Left ventricle myocardium inferior (tissue), 1 donor: Measurements from ENCODE around the gene NUP50. TPM values are rescaled to one million over a fixed set of nuclear protein-coding genes. Genes with fewer than 3 reads are reported as not detected.

Experiments used
- DNase-seq: peaks from one replicate; pipeline ENCODE4 v3.0.0-alpha.2; 2020
- H3K27ac ChIP-seq: fragments of 200-600 bp; replicated peaks from 2 replicates; pipeline ENCODE4 v1.8.0; 2021
- H3K27me3 ChIP-seq: fragments of 200-600 bp; 2 replicates; pipeline ENCODE4 v1.8.0; 2021; ENCODE audit warnings: low read depth
- H3K36me3 ChIP-seq: fragments of 200-600 bp; 2 replicates; pipeline ENCODE4 v1.8.0; 2021
- H3K4me1 ChIP-seq: fragments of 200-600 bp; 2 replicates; pipeline ENCODE4 v1.8.0; 2021
- H3K4me3 ChIP-seq: fragments of 200-600 bp; 2 replicates; pipeline ENCODE4 v1.8.0; 2021; ENCODE audit warnings: mild to moderate bottlenecking, moderate library complexity
- H3K9me3 ChIP-seq: fragments of 200-600 bp; replicated peaks from 2 replicates; pipeline ENCODE4 v1.8.0; 2021
- intact Hi-C: fragments of 100-400 bp; cut with micrococcal nuclease; formaldehyde crosslinking; loops from one replicate; pipeline ENCODE4 v1.11.0; 2022
- total RNA-seq: library from RNA; stranded (reverse); fragmentation: NEBNext Ultra II Directional; extraction: Animal tissue kit (Norgen Biotek cat#: 25700); gene quantifications from one replicate; pipeline ENCODE4 v1.2.1, GENCODE V29; 2021
- TF ChIP-seq, protein P1 (sequence below): fragments of 200-600 bp; IDR thresholded peaks from 2 replicates; pipeline ENCODE4 v1.8.0; 2021; ENCODE audit warnings: antibody characterized with exemption, mild to moderate bottlenecking, borderline replicate concordance
- donor health status: DM: no; HTN: yes; CAD: no; lungs with severe emphysema.

The NUP50 gene
- total RNA-seq, 1 donor from 2014 or later, result 12.9 TPM

DNA sequence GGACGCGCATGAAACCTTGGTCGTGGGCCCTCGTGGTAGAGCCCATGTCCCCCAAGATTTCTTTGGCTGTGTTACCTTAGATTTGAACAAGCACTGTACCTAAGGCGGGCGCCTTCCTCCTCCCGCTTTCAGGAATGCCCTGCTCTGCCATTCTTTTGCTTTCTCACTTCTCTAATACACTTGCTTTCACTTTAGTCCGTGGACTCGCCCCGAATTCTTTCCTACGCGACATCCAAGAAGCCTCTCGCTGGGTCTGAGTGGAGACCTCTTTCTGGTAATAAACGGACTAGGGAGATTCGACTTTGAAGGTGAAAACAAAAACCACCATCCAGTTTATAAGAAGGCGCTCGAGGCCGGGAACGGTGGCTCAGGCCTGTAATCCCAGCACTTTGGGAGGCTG lies 1.2 kb upstream of the NUP50 start:
- peaks cover 12% of the 10 kb centered on the region for H3K36me3 ChIP-seq
- TF ChIP-seq, protein P1, sequence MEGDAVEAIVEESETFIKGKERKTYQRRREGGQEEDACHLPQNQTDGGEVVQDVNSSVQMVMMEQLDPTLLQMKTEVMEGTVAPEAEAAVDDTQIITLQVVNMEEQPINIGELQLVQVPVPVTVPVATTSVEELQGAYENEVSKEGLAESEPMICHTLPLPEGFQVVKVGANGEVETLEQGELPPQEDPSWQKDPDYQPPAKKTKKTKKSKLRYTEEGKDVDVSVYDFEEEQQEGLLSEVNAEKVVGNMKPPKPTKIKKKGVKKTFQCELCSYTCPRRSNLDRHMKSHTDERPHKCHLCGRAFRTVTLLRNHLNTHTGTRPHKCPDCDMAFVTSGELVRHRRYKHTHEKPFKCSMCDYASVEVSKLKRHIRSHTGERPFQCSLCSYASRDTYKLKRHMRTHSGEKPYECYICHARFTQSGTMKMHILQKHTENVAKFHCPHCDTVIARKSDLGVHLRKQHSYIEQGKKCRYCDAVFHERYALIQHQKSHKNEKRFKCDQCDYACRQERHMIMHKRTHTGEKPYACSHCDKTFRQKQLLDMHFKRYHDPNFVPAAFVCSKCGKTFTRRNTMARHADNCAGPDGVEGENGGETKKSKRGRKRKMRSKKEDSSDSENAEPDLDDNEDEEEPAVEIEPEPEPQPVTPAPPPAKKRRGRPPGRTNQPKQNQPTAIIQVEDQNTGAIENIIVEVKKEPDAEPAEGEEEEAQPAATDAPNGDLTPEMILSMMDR, result no peak
- no peaks in the 10 kb centered on the region for H3K27me3 ChIP-seq
- intact Hi-C loops, result no loop called here
- DNase-seq, result no peak
- peaks cover 57% of the 10 kb centered on the region for H3K4me1 ChIP-seq
- H3K27ac ChIP-seq, result no peak overlapping the region
- H3K4me3 ChIP-seq, result peak overlapping the region; percentile 84
- no peaks in the 10 kb centered on the region for H3K9me3 ChIP-seq

DNA sequence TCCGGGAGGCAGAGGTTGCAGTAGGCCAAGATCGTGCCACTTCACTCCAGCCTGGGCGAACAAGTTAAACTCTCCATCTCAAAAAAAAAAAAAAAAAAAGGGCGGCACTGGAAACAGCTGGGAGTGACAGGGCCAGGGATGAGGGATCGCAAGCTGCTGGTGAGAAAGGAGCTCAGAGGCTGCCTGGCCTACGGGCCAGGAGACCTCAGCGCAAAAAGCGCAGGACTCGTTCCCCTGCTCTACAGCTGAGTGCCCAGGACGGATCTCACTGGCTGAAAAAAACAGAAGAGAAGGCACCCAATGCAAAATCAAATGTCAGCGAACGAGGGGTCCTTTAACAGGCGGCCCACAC lies 650 bp upstream of the NUP50 start:
- Histone ChIP-seq H3K9me3 (no peaks in the 10 kb centered on the region), H3K36me3 (peaks cover 11% of the 10 kb centered on the region), H3K27ac (peak overlapping the region; percentile 88), H3K4me1 (peaks cover 58% of the 10 kb centered on the region), H3K4me3 (peak overlapping the region; percentile 84), H3K27me3 (no peaks in the 10 kb centered on the region)
- intact Hi-C loops, result no loop called here
- TF ChIP-seq, protein P1, result no peak
- DNase-seq, result no peak

DNA sequence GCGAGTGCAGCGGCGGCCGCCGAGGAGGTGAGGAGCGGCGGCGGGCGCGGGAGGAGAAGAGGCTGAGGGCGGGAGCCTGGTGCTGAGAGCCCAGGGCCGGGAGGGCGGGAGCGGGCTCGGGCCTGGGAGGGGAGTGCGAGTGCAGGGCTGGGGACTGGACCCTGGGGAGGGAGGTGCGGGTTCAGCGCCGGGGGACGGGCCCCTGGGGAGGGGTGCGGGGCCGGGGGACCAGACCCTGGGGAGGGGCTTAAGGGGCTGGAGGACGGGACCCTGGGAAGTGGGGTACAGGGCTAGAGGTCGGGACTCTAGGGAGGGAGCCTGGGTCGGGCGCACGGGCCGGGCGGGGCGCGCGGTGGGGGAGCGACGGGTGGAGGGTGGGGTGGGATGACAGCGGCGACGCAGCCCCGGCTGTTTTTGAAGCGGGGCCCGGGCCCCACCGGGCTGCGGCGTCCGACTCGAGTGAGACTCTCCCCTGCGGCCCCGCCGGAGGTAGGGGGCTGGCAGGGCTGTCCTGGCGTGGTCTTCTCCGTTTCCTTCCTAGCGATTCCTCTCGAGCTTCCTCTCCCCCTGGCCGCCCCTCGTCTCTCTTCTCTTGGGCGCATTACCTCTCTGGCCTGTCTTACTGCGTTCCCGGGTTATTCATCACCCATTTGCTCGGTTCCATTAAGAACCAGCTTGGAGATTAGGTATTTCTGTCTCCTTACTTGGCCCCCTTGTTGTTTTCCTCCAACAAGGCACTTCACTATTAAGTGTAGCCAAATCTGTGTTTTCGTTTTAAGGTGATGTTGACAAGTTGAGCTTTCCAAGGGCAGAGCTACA lies 754 bp downstream of the NUP50 start:
- Histone ChIP-seq H3K9me3 (no peaks in the 10 kb centered on the region), H3K27ac (peak overlapping the region; percentile 88), H3K27me3 (no peaks in the 10 kb centered on the region), H3K4me1 (peaks cover 56% of the 10 kb centered on the region), H3K4me3 (peak overlapping the region; percentile 84), H3K36me3 (peaks cover 24% of the 10 kb centered on the region)
- intact Hi-C loops, result no loop called here
- DNase-seq, result peak; percentile 24
- TF ChIP-seq, protein P1, result no peak

DNA sequence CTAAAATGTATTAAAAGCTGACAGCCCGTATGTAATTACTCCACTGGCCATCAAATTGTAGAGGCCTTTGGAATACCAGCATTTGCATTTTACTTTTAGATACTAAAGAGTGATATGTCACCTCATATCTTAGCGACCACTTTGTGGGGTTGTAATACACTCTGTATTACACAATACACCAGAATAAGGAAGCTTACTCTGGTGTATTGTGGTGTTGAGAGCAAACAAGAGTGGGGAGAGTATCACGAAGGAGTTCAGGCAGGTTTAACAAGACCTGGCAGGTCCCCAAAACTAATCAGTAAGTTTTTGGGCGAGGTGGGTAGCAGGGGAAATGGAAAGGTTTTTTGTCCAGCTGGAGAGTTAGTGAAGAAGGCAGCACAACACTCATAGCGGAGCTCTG lies 3.2 kb downstream of the NUP50 start:
- no peak overlapping the region for H3K4me3 ChIP-seq

DNA sequence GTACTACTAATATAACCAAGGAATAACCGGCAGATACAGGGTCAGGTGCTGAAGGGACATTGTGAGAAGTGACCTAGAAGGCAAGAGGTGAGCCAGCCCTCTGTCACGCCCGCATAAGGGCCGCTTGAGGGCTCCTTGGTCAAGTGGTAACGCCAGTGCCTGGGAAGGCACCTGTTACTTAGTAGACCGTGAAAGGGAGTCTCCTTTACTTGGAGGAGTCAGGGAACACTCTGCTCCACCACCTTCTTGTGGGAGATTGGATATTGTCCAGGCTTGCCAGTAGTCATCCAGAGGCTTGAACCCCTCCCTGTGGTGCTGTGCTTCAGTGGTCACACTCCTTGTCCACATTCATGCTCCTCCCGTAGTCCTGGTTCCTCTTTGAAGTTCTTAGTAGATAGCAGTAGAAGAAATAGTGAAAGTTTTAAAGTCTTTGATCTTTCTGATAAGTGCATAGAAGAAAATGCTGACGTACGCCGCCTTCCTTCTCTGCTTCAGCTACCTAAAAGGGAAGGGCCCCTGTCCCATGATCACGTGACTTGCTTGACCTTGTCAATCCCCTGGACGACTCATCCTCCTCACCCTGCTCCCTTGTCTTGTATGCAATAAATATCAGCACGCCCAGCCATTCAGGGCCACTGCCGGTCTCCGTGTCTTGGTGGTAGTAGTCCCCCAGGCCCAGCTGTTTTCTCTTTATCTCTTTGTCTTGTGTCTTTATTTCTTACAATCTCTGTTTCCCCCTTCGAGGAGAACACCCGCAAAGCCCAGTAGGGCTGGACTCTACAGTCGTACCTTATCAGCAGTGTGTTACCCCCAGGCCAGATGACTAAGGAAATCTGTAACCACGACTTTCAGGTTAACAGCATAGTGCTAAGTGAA lies 6.1 kb downstream of the NUP50 start:
- Histone ChIP-seq H3K9me3 (no peaks in the 10 kb centered on the region), H3K36me3 (peaks cover 75% of the 10 kb centered on the region), H3K27me3 (no peaks in the 10 kb centered on the region), H3K4me3 (no peak overlapping the region), H3K4me1 (peaks cover 41% of the 10 kb centered on the region), H3K27ac (no peak overlapping the region)
- intact Hi-C loops, result no loop called here
- no peak for DNase-seq
- TF ChIP-seq, protein P1, result no peak

More for the DNA sequence above, 3.2 kb downstream of the NUP50 start:
- Histone ChIP-seq H3K36me3 (peaks cover 48% of the 10 kb centered on the region), H3K27ac (no peak overlapping the region), H3K9me3 (no peaks in the 10 kb centered on the region), H3K4me1 (peaks cover 54% of the 10 kb centered on the region), H3K27me3 (no peaks in the 10 kb centered on the region)
- TF ChIP-seq, protein P1, result no peak
- no peak for DNase-seq
- intact Hi-C loops, result no loop called here
